ENCODE measurements around the gene MTHFS.

GRCh38 chr15:79811406-79812405, 85.1 kb downstream of the MTHFS start:
- TF ChIP-seq CTCF (conservative IDR thresholded peaks at IDR 0.05; ENCODE audit: low read depth, low read length) (no peak), EZH2 (IDR thresholded peaks at IDR 0.05; ENCODE audit: borderline replicate concordance, low read depth, low read length, poor library complexity, severe bottlenecking) (no peak)

Data from A673 (cell line).